GOT3 (cell line): ENCODE data around the gene BTBD17.
"Not testable (repeated sequence)": the region's sequence is repeated elsewhere in the genome, so short reads cannot be mapped to it uniquely, and the experiment has no call there.

ENCODE experiments used
- DNase-seq: peaks from one replicate; lab custom pipeline; 2025; ENCODE audit warnings: mixed read lengths; lab: John Stamatoyannopoulos, UW

The BTBD17 gene

GRCh38 chr17:74361230-74362068 is at the start of gene BTBD17:
TSS of gene BTBD17 (minus strand) at chr17:74361868. CDS start at chr17:74361819, 49 bp downstream.
- no peak for DNase-seq

DNA sequence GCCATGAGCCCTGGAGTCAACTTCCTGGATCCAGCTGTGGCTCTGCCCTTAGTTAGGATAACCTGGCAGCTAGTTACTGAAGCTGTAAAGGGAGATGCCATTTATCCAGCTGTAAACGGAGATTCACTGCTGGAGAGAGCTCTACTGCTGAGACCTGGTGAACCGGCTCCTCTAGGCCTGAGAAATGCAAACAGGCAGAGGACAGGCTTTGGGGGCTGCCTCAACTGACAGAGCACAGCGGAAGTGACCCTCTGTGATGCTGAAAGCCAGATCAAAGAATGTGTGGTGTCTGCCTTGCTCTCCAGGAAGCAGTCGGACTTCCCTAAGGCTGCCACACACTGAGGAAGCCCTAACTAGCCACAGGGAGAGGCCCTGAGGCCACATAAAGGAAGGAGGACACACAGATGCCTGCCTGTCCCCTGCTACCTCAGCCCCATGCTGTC is 48.4 kb upstream of the BTBD17 start:
- DNase-seq = no peak

DNA sequence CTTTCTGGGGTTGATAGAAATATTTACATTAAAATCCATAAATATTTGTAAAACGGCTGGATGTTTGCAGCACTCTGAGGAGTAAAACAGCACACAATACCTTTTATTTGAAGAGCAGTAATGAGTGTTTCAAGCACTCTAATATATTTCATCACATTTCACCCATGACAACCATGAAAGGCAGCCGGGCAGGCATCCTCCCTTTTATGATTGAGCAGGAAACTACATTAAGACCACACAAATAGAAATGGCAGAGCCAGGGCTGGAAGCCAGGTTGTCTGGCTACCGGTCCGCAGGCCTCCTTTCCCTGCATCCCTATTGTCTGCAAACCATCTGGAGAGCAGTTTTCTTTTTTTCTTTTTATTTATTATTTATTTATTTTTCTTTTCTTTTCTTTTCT is 47.1 kb upstream of the BTBD17 start:
- no peak for DNase-seq

GRCh38 chr17:74408262-74408661 is 46.6 kb upstream of the BTBD17 start:
- no peak for DNase-seq

DNA sequence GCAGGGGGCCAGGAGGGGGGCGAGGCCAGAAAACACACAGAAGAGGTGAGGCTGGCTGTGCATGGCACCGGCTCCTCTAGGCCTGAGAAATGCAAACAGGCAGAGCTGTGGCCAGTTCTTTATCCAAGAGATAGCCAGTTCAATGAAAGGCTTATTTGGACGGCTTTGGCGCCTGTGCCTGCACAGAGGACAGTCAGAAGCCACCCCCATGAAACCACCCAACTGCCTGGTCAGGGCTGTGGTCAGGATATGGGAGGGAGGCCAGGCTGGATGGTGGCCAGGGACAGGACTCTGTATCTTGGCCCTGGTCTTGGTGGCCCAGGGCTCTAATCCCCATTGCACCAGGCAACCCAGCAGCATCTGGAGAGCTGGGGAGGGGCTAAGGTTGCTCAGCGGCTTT is 45.7 kb upstream of the BTBD17 start:
- no peak for DNase-seq

DNA sequence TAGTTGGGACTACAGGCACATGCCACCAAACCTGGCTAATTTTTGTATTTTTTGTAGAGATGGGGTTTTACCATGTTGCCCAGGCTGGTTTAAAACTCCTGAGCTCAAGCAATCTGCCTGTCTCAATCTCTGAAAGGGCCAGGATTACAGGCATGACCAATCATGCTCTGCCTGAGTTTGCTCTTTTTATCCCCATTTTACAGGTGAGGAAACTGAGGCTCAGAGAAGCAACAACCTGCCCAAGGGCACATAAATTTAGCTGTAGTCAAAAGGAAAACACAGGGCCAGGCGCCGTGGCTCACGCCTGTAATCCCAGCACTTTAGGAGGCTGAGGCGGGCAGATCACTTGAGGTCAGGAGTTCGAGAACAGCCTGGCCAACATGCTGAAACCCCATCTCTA is 43.6 kb upstream of the BTBD17 start:
- DNase-seq = not testable (repeated sequence)

DNA sequence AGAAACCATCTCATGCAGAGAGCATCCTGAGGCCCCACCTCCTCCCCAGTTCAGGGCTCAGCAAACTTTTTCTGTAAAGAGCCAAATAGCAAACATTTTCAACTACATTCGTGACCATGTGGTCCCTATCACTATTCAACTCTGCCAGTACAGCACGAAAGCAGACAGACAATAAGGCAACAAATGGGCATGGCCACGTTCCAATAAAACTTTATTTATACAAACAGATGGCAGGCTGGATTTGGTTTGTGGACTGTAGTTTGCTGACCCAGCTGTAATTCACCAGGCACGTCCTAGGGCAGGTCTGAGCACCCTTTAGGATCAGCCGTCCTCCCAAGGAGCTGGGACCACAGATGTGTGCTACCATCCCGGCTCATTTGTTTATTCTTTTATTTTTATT is 43.1 kb upstream of the BTBD17 start:
- no peak for DNase-seq

DNA sequence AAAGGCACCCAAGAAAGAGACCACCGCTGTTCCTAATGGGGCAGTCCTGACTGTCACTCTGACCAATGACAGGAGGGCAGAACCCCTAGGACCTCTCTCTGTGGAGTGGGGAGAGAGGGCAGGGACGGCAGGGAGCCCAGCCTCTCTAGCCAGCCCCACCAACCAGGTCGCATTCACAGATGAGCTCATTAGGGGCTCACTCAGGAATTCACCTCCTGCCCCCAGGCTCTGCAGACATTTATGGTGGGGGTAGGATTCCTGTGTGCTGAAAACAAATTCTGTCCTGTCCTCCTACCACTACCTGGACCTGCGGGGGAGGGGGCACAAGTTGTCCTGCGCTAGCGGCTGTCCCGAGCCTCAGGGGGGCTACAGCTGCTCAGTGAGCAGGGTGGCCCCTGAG is 42.5 kb upstream of the BTBD17 start:
- no peak for DNase-seq

DNA sequence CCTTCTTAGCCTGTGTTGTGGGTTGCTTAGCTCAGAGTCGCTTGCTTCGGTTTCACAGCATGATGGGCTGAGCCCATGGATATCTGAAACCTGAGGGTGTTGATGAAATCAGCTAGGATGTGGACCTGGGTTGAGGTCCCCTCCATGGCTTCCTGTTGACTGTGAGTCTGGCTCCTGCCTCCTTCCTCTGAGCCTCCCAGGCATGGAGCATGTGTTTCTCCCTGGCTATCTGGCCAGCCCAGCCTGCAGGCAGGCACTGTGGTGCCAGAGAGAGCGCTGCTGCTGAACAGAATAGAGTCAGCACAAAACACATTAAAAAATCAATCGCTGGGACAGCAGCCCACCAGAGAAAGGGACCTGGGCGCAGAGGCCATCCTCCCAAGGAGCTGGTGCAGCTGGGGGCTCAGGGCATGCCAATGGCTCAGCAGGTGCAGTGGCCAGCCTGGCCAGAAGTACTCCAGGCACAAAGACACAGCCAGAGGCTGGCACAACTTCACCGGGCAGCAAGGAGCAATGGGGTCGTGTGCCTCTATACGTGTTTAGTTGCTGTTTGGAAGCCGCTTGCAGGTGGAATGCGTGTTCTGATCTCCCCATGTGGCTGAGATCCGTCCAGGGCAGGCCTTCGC is 42.0 kb upstream of the BTBD17 start:
- DNase-seq = no peak

GRCh38 chr17:74402048-74402447 is 40.4 kb upstream of the BTBD17 start:
- DNase-seq = no peak

- no peak for DNase-seq
Observed at GRCh38 chr17:74396567-74396966, 34.9 kb upstream of the BTBD17 start.

- no peak for DNase-seq
Observed at GRCh38 chr17:74394977-74395376, 33.3 kb upstream of the BTBD17 start.

DNA sequence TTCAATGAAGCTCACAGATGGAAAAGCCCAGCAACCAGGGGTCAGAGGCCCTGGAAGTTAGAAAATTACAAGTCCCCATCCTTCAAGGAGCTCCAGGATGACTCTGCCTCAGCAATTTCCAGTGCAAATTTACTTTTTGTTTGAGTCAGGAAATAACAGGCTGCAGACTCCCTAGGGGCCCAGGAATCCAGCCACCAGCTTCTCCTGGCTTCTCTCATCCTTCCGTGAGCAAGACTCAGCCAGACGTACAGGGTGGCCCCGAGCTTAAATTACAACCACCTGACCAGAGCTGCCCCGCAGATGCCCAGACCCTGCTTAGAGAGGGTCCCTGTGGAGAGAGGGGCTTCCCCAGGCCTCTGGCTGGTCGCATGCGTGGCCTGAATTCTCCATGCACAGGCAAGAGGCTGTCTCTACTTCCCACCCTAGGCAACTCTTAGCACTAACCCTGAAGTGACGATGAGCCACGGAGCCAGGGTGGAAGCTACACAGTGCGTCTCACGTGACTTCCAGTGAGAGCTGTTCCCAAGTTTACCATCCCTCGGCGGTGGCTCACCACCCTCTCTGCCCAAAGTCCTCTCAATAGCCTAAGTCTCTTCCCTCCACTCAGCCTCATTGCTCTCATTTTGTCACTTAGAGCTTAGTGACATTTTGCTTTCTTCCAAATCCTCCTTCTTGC is 32.7 kb upstream of the BTBD17 start:
- no peak for DNase-seq

- DNase-seq = no peak
Observed at GRCh38 chr17:74393346-74393942, 31.8 kb upstream of the BTBD17 start.

DNA sequence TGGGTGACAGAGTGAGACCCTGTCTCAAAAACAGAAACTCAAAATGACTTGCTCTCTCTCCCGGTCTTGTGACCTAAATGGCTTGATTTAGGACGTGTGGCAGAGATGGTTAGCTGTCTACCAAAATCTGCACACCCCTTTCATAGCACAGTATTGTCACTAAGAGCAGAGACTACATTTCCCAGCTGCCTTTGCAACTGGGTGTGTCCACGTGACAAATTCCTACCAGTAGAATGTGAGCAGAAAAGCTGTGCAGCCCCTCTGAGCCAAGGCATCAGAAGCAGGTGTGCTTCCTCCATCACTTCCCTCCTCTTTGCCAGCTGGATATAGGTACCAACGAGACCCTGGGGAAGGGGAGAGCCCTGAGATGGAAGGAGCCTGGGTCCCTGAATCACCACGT is 31.2 kb upstream of the BTBD17 start:
- DNase-seq = no peak

DNA sequence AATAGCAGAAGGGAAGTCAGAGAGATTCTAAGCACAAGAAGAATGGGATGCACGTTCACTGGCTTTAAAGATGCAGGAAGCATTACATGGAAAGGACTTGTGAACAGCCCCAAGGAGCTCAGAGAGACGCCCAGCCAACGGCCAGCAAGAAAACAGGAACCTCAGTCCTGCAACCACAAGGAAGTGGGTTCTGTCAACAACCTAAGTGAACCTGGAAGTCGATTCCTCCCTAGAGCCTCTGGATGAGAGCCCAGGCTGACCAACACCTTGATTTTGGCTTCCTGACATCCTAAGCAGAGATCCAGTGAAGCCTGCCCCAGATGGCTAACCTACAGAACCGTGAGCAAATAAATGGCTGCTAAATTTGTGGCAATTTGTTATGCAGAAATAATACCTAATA is 30.1 kb upstream of the BTBD17 start:
- DNase-seq = no peak

DNA sequence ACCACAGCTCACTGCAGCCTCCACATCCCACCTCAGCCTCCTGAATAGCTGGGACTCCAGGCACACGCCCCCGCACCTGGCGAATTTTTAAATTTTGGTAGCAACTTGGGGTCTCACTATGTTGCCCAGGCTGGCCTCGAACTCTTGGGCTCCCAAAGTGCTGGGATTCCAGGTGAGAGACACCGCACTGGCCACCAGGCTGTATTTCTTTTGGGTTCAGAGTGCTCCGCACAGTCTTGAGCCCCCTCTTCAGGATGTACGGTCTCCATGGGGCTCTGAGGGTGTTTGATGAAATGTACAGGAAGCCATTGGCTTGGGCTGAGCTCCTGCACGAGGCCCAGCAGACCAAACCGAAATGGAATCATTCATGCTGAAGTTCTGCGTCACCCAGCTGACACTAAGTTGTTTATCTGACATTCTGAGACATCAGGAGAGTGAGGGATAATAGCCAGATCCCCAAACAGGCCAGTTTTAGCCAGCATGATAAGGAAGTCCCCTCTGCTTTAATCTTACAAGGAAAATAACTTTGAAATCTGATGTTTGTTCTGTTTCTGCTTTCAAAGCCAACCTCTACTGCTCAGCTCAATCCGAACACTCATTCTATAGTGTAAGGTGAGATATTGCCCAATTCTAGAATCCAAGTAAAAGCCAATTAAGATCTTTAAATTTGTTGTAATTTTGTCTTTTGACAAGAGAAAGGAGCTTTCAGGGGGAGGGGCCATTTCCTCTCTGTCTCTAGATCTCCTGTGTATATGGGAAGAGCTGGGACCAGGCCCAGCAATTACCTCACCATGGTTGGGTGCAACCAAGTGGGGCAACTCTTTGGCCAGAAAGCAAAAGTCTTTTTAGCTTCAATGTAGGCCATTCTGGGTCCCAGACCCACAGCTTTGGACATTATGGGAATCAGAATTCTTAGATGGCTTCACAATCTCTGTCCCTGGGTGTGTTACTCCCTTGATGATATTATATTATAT is 29.3 kb upstream of the BTBD17 start:
- DNase-seq = no peak

- DNase-seq = no peak
Observed at GRCh38 chr17:74389937-74390679, 28.4 kb upstream of the BTBD17 start.

DNA sequence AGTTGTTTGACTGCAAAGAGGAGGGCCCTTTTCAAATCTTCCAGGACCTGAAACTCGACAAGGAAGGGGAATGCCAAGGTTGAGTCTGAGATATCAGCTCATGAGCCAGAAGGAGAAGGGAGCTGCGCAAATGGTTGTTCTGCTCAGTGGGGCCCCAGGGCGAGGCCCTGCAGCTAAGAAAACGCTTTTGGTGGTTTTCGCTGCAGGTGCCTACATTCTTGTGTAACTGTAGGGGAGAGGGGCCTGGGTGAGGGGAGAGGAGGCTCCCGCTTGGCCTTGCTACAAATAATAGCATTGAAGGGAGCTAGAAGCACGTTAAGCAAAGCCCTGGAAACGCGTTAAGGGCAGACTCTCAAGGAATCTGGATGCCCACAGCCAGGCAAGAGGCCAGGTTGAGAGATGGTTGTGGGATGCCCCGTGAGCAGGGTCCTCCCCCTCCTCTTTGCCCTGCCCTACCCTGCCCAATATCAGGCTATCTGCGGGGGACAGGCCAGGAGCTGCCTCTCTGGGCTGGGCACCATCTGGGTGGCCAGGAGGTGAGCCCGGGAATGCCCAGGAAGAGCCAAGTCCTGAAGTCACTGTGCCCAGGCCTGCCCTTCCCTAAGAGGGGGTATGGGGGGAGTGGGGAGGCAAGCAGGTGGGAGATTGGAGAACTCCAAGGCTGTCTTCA is 27.6 kb upstream of the BTBD17 start:
- no peak for DNase-seq
